Measurements from ENCODE around the gene RAB7A.

RAB7A gene

DNA sequence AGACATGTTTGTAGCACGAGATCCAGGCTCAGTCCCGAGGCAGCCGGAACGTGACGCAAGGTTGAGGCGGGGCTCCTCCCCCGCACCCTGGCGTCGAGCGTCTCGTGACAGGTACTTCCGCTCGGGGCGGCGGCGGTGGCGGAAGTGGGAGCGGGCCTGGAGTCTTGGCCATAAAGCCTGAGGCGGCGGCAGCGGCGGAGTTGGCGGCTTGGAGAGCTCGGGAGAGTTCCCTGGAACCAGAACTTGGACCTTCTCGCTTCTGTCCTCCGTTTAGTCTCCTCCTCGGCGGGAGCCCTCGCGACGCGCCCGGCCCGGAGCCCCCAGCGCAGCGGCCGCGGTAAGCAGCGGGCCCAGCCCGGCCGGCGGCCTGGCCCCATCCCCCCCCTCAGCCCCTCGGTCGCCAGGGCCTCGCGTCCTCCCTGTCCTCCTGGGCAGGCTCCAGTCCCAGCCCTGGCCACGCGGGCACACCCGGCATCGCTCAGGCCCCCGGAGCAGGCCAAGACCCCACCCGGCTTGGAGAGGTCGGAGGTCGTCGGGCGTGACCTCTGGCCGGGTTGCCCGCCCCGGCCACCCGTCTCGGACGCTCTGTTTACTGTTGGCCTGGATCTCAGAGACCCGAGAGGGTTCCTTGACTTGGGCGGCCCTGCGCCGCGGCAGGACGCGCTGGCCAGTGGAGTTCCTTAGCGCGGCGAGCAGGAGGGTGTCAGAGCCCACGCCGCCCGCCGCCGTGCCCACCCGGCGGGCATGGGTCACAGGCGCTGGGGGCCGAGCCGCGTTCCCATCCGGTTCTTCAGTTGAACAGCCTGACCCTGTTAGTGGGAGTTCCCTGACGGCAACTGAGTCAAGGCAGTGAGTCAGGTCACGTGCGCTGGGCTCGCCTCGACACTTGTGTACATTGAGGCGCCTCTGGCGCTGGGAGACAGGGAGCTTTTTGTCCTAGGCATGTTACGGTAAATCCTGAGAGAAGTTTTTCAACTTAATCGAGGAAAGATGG is at the start of gene RAB7A:
TSS of gene RAB7A (plus strand) at position 161 of the 994 bp plus-strand sequence. CDS start 69,185 bp downstream, outside the sequence.
- H3K4me3 ChIP-seq (ENCODE audit: low read depth, low read length) = peak within 1 kb of the TSS; percentile 91
- DNase-seq (ENCODE audit: low read depth, low spot score) = peak; percentile 99
- TF ChIP-seq, protein P1, sequence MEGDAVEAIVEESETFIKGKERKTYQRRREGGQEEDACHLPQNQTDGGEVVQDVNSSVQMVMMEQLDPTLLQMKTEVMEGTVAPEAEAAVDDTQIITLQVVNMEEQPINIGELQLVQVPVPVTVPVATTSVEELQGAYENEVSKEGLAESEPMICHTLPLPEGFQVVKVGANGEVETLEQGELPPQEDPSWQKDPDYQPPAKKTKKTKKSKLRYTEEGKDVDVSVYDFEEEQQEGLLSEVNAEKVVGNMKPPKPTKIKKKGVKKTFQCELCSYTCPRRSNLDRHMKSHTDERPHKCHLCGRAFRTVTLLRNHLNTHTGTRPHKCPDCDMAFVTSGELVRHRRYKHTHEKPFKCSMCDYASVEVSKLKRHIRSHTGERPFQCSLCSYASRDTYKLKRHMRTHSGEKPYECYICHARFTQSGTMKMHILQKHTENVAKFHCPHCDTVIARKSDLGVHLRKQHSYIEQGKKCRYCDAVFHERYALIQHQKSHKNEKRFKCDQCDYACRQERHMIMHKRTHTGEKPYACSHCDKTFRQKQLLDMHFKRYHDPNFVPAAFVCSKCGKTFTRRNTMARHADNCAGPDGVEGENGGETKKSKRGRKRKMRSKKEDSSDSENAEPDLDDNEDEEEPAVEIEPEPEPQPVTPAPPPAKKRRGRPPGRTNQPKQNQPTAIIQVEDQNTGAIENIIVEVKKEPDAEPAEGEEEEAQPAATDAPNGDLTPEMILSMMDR (IDR thresholded peaks at IDR 0.05; ENCODE audit: low read depth, low read length) = no peak
- in situ Hi-C loops (cut with HindIII; ENCODE audit: low sequenced_read_pairs) = no loop called here

DNA sequence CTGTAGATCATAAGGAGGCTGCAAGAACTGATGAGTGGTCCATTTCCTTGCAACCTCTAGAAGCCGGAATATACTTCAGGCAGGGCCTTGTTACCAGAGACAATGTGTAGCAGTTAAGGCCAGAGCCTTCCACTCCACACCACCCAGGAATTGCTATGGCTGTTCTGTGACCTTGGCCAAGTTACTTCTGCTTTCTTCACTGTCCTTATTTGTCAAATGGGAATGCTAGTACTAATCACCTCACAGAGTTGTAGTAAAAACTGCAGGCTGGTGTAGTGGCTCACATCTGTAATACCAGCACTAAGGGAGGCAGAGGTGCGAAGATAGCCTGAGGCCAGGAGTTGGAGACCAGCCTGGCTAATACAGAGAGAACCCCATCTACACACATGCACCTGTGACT is 46.6 kb upstream of the RAB7A start:
- TF ChIP-seq, protein P1 (IDR thresholded peaks at IDR 0.05; ENCODE audit: low read depth, low read length) = no peak
- no peak for DNase-seq (ENCODE audit: low read depth, low spot score)
- in situ Hi-C loops (cut with HindIII; ENCODE audit: low sequenced_read_pairs) = no loop called here
- H3K4me3 ChIP-seq (ENCODE audit: low read depth, low read length) = no peak overlapping the region

DNA sequence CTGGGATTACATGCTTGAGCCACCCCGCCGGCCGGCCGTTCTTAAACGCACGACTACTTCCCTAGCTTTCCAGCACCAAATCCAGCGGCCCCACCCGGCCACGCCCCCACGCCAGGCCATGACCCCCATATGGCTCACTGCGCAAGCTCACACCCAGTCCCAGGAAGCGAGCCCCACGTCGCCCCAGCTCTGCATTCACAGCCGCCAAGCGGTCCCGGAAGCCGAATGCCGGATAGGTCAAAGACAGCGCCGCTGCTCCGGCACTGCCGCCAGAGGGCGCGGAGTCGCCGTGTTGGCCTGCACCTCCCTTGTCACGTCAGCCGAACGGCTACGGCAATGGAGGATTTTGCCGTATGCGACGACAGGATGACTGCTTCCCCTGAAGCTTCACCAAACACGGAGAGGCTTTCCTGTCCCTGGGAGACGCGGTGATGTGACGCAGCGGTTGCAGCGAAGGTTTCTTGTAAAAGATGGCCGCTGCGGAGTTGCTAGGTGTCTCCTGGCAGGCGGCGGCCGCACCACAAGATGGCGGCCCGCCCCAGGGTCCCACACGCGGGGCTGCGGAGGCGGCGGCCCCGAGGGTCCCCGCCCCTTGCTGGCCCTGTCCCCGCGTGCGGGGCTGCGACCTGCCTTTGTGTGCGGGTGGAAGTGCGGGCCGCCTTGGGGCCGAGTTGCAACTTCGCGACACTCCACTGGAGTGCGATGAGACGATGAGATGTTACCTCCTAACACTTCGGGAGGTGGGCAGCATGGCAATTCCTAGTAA is 45.2 kb upstream of the RAB7A start:
- in situ Hi-C loops (cut with HindIII; ENCODE audit: low sequenced_read_pairs) = no loop called here
- TF ChIP-seq, protein P1 (IDR thresholded peaks at IDR 0.05; ENCODE audit: low read depth, low read length) = peak; percentile 99
- peak; percentile 99 for DNase-seq (ENCODE audit: low read depth, low spot score)
- H3K4me3 ChIP-seq (ENCODE audit: low read depth, low read length) = peak overlapping the region; percentile 54

DNA sequence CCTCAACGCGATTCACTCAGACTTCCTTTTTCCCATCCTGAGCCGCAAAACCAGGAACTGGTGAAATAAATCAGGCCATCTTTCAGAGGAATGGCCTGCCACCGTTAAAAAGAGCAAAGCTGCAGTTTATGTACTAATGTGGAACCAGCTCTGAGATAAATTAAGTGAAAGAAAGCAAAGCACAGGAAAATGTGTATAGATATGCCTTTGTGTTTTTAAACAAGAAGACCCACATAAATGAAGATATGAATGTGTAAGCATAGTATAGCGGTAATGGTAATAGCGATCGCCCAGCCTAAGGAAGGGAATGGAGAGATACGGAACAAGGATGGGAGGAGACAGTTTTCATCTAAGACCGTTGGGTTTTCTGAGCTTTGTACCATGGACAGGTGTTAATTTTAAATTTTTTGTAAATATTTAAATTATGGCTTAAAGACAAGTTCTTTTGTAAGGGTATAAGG is 44.6 kb upstream of the RAB7A start:
- peak overlapping the region; percentile 54 for H3K4me3 ChIP-seq (ENCODE audit: low read depth, low read length)
- TF ChIP-seq, protein P1 (IDR thresholded peaks at IDR 0.05; ENCODE audit: low read depth, low read length) = no peak
- no peak for DNase-seq (ENCODE audit: low read depth, low spot score)
- in situ Hi-C loops (cut with HindIII; ENCODE audit: low sequenced_read_pairs) = no loop called here

GRCh38 chr3:128683957-128684356 is 42.0 kb upstream of the RAB7A start:
- TF ChIP-seq, protein P1 (IDR thresholded peaks at IDR 0.05; ENCODE audit: low read depth, low read length) = no peak
- no peak for DNase-seq (ENCODE audit: low read depth, low spot score)
- in situ Hi-C loops (cut with HindIII; ENCODE audit: low sequenced_read_pairs) = no loop called here
- H3K4me3 ChIP-seq (ENCODE audit: low read depth, low read length) = no peak overlapping the region

DNA sequence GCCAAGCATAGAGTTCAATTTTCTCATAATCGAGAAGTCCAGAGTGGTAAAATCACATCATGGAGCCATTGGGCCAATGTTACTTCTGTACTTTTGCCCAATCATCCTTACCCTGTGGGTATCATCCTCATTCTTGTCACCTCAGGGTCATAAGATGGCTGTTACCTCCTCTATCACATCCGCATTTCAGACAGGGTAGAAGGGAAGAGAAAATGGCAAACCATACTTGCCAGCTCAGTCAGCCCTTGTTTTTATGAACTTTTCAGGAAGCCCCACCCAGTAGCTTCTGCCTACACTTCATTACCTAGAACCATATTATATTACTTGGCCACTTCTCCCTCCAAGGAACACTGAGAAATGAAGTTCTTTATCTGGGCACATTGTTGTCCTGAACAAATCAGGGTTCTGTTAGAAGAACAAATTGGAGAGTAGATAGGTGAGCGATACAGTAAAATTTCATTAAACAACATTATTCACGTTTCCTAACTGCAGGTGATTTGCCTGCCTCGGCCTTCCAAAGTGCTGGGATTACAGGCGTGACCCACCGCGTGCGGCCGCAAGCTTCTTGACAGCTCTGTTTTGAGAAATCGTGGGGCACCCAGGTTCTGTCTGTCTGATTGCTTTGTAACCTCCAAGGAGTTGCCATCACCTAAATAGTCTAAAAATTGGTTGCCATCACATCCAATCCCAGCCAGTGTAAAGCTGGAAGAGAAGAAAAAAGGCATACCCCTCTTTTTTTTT is 40.8 kb upstream of the RAB7A start:
- in situ Hi-C loops (cut with HindIII; ENCODE audit: low sequenced_read_pairs) = no loop called here
- TF ChIP-seq, protein P1 (IDR thresholded peaks at IDR 0.05; ENCODE audit: low read depth, low read length) = no peak
- no peak for DNase-seq (ENCODE audit: low read depth, low spot score)
- H3K4me3 ChIP-seq (ENCODE audit: low read depth, low read length) = no peak overlapping the region

Measured in astrocyte of the spinal cord (primary cell).